ENCODE results near the gene MRPL49.

MRPL49 gene

GRCh38 chr11:65100674-65101350, 21.3 kb upstream of the MRPL49 start:
- no peak for DNase-seq (ENCODE audit: low read depth, low spot score)
- H3K4me3 ChIP-seq (ENCODE audit: low read length), result no peak overlapping the region

GRCh38 chr11:65102142-65103095, 19.7 kb upstream of the MRPL49 start:
- no peak overlapping the region for H3K4me3 ChIP-seq (ENCODE audit: low read length)
- DNase-seq (ENCODE audit: low read depth, low spot score), result no peak

GRCh38 chr11:65103476-65103875, 18.6 kb upstream of the MRPL49 start:
- H3K4me3 ChIP-seq (ENCODE audit: low read length), result no peak overlapping the region
- DNase-seq (ENCODE audit: low read depth, low spot score), result no peak

GRCh38 chr11:65104628-65105027, 17.5 kb upstream of the MRPL49 start:
- H3K4me3 ChIP-seq (ENCODE audit: low read length), result no peak overlapping the region
- no peak for DNase-seq (ENCODE audit: low read depth, low spot score)

- no peak overlapping the region for H3K4me3 ChIP-seq (ENCODE audit: low read length)
- no peak for DNase-seq (ENCODE audit: low read depth, low spot score)
Observed at GRCh38 chr11:65107078-65107477, 15.0 kb upstream of the MRPL49 start.

- no peak overlapping the region for H3K4me3 ChIP-seq (ENCODE audit: low read length)
- DNase-seq (ENCODE audit: low read depth, low spot score), result no peak
Observed at GRCh38 chr11:65107751-65108468, 14.2 kb upstream of the MRPL49 start.

- no peak for DNase-seq (ENCODE audit: low read depth, low spot score)
- no peak overlapping the region for H3K4me3 ChIP-seq (ENCODE audit: low read length)
Observed at GRCh38 chr11:65108469-65109123, 13.5 kb upstream of the MRPL49 start.

- no peak for DNase-seq (ENCODE audit: low read depth, low spot score)
- H3K4me3 ChIP-seq (ENCODE audit: low read length), result no peak overlapping the region
Observed at GRCh38 chr11:65109231-65110198, 12.6 kb upstream of the MRPL49 start.

GRCh38 chr11:65110354-65110861, 11.7 kb upstream of the MRPL49 start:
- DNase-seq (ENCODE audit: low read depth, low spot score), result peak; percentile 83
- no peak overlapping the region for H3K4me3 ChIP-seq (ENCODE audit: low read length)

GRCh38 chr11:65111159-65111743, 10.9 kb upstream of the MRPL49 start:
- DNase-seq (ENCODE audit: low read depth, low spot score), result no peak

GRCh38 chr11:65111744-65112545, 10.2 kb upstream of the MRPL49 start, which contains the start of gene TM7SF2:
TM7SF2 (plus strand) TSS chr11:65111872; CDS start chr11:65112016, 144 bp downstream.
- DNase-seq (ENCODE audit: low read depth, low spot score), result peak; percentile 87

More at GRCh38 chr11:65111159-65111743, 10.9 kb upstream of the MRPL49 start:
- no peak overlapping the region for H3K4me3 ChIP-seq (ENCODE audit: low read length)

GRCh38 chr11:65112546-65113360, 9.4 kb upstream of the MRPL49 start:
- H3K4me3 ChIP-seq (ENCODE audit: low read length), result peak overlapping the region; percentile 70
- DNase-seq (ENCODE audit: low read depth, low spot score), result peak; percentile 64

More at GRCh38 chr11:65111744-65112545, 10.2 kb upstream of the MRPL49 start, which contains the start of gene TM7SF2:
- H3K4me3 ChIP-seq (ENCODE audit: low read length), result peak within 1 kb of the TSS; percentile 70

- H3K4me3 ChIP-seq (ENCODE audit: low read length), result peak overlapping the region; percentile 70
- no peak for DNase-seq (ENCODE audit: low read depth, low spot score)
Observed at GRCh38 chr11:65113361-65113756, 8.8 kb upstream of the MRPL49 start.

- DNase-seq (ENCODE audit: low read depth, low spot score), result no peak
Observed at GRCh38 chr11:65113839-65114238, 8.3 kb upstream of the MRPL49 start.

GRCh38 chr11:65114538-65115171, 7.5 kb upstream of the MRPL49 start:
- DNase-seq (ENCODE audit: low read depth, low spot score), result no peak
- H3K4me3 ChIP-seq (ENCODE audit: low read length), result no peak overlapping the region

More at GRCh38 chr11:65113839-65114238, 8.3 kb upstream of the MRPL49 start:
- no peak overlapping the region for H3K4me3 ChIP-seq (ENCODE audit: low read length)

Data from Jurkat, Clone E6-1 (cell line).